NCI-H774 (cell line): ENCODE measurements around the gene MAB21L3.
A peak's percentile ranks its signal among the peaks of the same experiment; 100 is the strongest.
"Not testable (repeated sequence)": the region's sequence is repeated elsewhere in the genome, so short reads cannot be mapped to it uniquely, and the experiment has no call there.

Experiments used
- DNase-seq: peaks from one replicate; lab custom pipeline; 2025; lab: John Stamatoyannopoulos, UW

The MAB21L3 gene

GRCh38 chr1:116138277-116138792 lies 27.1 kb downstream of the MAB21L3 start:
- no peak for DNase-seq

DNA sequence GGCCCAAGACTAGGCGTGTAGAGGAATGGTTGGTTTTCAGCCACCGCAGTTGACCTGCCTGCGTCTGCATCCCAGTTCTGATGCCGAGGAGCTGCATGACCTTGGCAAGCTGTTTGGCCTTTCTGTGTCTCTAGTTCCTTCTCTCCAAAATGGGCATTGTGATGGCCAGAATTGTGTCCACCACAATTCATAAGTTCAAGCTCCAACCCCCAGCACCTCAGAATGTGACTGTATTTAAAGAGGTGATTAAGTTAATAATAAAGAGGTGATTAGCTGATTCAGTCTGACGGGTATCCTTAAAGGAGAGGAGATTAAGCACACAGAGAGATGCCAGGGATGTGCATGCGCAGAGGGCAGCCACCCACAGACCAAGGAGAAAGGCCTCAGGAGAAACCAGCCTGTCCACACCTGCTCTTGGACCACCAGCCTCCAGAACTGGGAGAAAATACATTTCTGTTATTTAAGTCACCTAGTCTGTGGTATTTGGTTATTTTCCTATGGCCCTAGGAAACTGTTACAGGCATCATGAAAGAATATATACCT lies 28.5 kb downstream of the MAB21L3 start:
- no peak for DNase-seq

DNA sequence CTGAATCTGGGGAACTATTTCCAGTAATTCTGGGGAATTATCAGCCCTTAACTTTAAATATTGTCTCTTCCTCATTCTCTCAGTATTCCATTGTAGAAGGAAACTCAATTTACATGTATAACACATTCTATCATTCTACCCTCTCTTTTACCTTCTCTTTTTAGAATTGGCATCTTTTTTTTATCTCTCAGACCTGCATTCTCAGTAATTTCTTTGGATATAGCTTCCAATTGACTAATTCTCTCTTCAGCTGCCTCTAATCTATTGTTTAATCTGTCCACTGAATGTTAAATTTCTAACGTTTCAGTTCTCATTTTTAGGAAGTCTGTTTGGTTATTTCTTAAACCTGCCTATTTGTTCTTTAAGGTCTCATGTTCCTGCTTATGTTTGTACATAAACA lies 33.0 kb downstream of the MAB21L3 start:
- DNase-seq: no peak

- not testable (repeated sequence) for DNase-seq
Observed at GRCh38 chr1:116146447-116147113, 35.4 kb downstream of the MAB21L3 start.

- DNase-seq: no peak
Observed at GRCh38 chr1:116147114-116147510, 35.9 kb downstream of the MAB21L3 start.

GRCh38 chr1:116147972-116148371 lies 36.8 kb downstream of the MAB21L3 start:
- no peak for DNase-seq

- no peak for DNase-seq
Observed at GRCh38 chr1:116148967-116149366, 37.8 kb downstream of the MAB21L3 start.

DNA sequence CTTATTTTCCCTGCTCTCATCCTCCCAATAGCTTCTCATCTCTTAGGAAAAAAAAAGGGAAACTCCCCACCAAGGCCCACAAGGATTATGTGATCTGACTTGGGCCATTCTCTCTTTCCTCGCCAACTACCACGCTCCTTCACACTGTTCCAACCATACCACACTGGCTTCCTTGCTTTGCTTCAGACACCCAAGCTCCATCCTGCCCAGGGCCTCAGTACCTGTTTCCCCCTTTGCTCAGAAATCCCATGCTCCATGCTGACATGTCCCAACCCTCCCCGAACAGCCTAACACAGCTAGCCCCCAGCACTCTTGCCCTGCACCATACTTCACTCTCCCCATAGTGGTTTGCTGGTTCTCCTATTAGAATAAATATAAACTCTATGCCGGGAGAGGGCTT lies 39.2 kb downstream of the MAB21L3 start:
- no peak for DNase-seq

DNA sequence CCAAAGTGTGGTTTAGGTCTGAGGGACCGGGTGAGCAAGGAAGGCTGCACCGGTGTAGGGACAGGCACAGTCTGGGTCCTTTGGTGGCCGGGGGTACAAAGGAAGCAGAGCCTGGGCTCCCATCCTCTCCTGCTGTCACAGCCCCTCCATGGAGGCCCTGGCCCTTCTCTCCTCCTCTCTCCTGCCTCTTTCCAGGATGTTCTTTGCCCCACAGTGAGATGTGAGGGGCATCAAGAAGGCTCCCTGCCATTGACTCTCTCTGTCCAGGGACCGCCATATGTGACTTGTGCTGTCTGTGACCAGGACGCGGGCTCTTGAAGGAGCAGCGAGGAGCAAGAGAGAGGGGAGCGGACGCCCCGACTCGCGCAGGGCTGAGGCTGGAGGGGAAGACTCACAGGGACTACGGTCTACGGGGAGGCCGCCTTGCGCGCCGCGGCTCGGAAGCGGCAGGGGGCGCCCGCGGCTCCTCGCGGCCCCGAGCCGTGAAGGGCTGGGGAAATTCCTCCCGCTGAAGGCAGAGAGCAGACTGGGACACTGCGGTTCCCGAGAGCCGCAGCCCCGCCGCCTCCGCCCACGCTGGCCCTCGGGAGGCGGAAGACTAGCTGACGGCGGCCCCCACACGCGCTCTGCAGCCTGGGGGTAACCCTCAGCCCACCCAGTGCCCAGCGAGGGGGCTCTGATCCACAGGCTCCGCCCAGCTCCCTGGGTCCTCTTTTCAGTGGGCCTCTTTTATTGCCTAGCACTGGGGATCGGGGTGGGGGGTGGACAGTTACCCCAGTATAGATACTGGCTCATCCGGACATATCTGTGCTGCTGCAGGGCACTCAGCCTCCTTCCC lies 40.8 kb downstream of the MAB21L3 start:
- DNase-seq: peak; percentile 68

GRCh38 chr1:116152577-116152943 lies 41.4 kb downstream of the MAB21L3 start:
- no peak for DNase-seq

- DNase-seq: no peak
Observed at GRCh38 chr1:116152950-116153691, 41.9 kb downstream of the MAB21L3 start.

DNA sequence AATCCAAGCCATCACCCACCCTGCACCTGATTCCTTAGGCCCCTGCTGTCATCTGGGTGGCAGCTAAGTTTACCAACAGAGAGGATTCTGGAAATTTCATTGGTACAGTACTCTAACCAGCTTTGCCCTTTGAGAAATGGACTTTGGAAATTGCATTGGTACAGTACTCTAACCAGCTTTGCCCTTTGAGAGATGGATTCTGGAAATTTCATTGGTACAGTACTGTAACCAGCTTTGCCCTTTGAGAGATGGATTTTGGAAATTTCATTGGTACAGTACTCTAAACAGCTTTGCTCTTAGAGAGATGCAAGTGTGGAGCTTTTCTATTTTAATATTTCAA lies 42.5 kb downstream of the MAB21L3 start:
- DNase-seq: no peak

DNA sequence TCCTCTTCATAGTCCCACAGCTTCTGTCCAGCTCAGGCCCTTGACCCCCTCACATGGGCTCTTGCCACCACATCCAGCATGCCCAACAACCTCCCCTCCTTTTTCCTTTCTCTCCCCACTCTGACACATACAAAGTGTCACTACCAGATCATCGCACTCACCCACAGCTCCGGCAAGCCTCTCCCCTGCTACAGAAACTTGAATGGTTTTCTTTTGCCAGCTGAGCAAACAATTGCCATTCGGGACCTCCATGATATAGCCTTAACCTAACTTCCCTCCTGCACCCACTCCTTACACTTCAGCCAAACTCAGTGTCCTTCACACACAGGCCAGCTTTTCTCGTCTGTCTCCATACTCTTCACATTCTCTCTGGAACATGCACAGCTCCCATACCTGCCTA lies 43.3 kb downstream of the MAB21L3 start:
- no peak for DNase-seq

GRCh38 chr1:116157096-116157495 lies 45.9 kb downstream of the MAB21L3 start:
- no peak for DNase-seq

DNA sequence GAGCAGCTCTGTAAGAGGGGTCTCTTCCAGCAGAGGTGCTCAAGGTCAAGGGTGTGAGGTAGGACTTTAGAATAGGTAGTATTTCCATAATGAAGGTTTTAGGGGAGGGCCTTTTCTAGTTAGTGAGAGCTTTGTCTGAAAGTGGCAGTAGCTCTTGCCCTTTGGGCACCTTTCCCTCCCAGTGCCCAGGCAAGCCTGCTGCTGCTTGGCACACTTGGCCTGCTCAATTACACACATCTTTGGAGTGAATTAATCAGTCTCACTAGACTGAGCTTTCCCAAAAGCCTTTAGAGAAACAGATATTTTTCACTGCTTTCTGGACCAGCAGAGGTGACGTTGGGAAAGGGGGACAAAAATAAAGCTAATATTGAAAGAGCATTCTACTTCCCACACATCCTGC lies 48.0 kb downstream of the MAB21L3 start:
- DNase-seq: no peak

GRCh38 chr1:116159611-116160010 lies 48.4 kb downstream of the MAB21L3 start:
- no peak for DNase-seq

DNA sequence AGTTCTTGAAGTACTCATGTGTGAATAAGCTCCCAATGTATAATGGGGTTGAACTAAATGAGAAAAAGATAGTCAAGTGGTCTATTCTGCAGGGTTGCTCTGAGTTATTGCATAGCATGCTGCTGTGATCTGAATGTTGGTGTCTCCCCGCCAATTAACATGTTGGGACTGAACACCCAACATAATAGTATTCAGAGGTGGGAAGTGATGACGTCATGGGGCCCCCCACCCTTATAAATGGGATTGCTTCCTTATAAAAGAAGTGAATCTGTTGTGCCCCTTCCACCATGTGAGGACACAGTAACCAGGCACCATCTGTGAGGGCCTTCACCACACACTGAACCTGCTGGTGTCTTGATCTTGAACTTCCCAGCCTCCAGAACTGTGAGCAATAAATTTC lies 50.2 kb downstream of the MAB21L3 start:
- DNase-seq: no peak

GRCh38 chr1:116161877-116162390 lies 50.7 kb downstream of the MAB21L3 start:
- DNase-seq: no peak

GRCh38 chr1:116163533-116163932 lies 52.3 kb downstream of the MAB21L3 start:
- DNase-seq: no peak

DNA sequence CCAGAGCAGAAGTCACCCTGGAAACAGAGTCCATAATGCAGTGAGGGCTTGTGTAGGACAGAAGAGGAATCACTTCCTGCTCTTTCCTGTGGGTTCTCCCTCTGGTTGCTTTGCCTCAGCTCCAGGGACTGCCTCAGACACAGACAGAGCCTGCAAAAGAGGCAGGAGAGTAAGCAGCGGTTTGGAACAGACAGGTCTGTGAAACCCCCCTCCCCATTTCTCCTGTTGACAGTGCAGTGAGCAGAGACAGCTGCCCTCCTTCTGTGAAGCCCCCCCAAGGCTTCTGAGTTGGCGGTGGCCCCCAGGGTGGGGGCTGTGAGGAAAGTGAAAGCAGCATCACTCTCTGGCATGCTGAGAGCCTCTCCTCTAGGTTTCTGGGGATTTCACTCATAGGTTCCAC lies 53.0 kb downstream of the MAB21L3 start:
- no peak for DNase-seq

- no peak for DNase-seq
Observed at GRCh38 chr1:116164604-116165368, 53.6 kb downstream of the MAB21L3 start.

- no peak for DNase-seq
Observed at GRCh38 chr1:116165572-116165971, 54.4 kb downstream of the MAB21L3 start.
